Measurements from ENCODE around the gene FBLN2. TPM values are rescaled to one million over a fixed set of nuclear protein-coding genes. Genes with fewer than 3 reads are reported as not detected.

FBLN2 gene
- 32.2 and 251 TPM in 2 replicates for total RNA-seq

DNA sequence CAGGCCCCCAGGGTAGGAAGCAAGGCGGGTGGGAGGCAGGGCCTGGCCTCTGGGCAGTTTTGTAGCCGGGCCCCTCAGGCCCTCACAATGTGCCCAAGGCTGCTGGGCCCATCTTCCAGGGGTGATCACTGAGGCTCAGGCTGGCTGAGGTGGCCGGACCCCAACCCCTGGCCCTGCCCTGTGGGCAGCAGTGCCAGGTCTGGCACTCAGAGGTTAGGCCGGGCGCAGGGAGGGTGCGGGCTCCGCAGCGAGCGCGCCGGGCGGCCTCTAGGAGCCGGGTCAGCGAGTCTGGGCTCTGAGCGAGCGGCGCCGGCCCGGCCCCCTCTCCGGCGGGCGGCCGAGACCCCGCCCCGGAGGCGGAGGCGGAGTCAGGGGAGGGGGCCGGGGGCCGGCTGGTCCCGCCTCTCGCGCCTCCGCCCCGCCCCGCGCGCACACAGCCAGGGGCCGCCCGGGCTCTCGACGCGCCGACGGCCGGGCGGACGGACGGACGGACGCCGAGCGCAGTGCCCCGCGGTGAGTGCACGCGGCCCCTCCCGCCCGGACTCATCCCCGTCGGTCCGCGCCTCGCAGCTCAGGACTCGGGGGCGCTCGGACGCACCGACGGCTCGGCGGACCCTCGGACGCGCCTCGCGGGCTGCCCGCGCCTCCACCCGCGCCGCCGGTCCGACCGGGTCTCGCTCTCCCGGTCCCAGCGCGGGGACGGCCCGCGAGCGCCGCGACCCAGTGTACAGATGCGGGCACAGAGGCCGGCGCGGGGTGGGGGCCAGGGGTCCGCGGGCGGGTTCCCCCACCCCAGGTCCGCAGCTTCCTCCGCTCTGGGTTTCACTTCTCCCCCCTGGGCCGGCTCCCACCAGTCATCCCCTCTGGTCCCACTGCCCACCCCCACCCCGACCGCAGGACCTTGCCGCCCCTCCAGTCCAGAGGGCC lies at the start of gene FBLN2:
TSS of gene FBLN2 (plus strand) at position 430 of the 927 bp plus-strand sequence. CDS start 21,231 bp downstream, outside the sequence.

Other genes starting within 250 kb of the FBLN2 start
- 0.22 TPM in 1 of 2 replicates, not detected in the other for gene NUP210, start 128.8 kb upstream of the FBLN2 start, total RNA-seq
- 4.7 and 10.7 TPM in 2 replicates for gene HDAC11, start 68.8 kb upstream of the FBLN2 start, total RNA-seq

Data from placental pericyte (primary cell).